ENCODE data around the gene SUGP2. TPM values are rescaled to one million over a fixed set of nuclear protein-coding genes. Genes with fewer than 3 reads are reported as not detected.

Gene SUGP2
- total and polyA plus RNA-seq, 2 experiments from 2014 or later: 102 to 109 TPM

DNA sequence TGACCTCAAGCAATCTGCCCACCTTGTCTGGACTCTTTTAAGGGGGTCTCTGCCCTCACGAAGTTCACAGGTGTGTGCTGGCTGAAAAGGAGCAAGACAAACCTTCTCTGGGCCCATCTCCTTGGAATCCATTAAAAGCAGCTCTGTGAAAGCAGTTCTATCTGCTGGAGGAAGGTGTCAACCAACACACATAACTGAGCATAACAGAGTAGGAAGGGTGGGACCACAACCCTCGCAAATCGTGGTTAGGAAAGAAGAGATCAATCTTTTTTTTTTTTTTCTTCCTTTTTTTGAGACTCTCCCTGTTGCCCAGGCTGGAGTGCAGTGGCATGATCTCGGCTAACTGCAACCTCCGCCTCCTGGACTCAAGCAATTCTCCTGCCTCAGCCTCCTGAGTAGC, 1.4 kb downstream of the SUGP2 start:
- H3K27me3 Mint-ChIP-seq (ENCODE audit: insufficient read depth, low read depth, poor library complexity): peaks cover 16% of the 10 kb centered on the region
- Histone ChIP-seq H3K36me3 (ENCODE audit: insufficient read depth) (peaks cover 39% of the 10 kb centered on the region), H4K20me1 (replicated peaks; ENCODE audit: insufficient read depth) (peaks cover 56% of the 10 kb centered on the region), H3K79me2 (replicated peaks; ENCODE audit: insufficient read depth) (peaks cover 69% of the 10 kb centered on the region), H3K4me1 (ENCODE audit: insufficient read depth) (peaks cover 12% of the 10 kb centered on the region; the same call in 1 of the 2 replicates), H3K4me2 (peak overlapping the region; percentile 99; the same call in 1 of the 2 replicates), H3K9me2 (ENCODE audit: insufficient read depth) (no peaks in the 10 kb centered on the region), H3K27me3 (ENCODE audit: insufficient read depth) (no peaks in the 10 kb centered on the region), H3K4me3 (peak overlapping the region; percentile 91), H3K27ac (ENCODE audit: low read depth) (peak overlapping the region; percentile 48; the same call in 1 of the 2 replicates), H2AFZ (no peak overlapping the region), H3F3A (replicated peaks; ENCODE audit: low read depth) (peaks cover 22% of the 10 kb centered on the region)
- peak overlapping the region; percentile 85 for H3K27ac Mint-ChIP-seq
- DNase-seq (ENCODE audit: low spot score) (no peak), ATAC-seq (no peak)
- peaks cover 63% of the 10 kb centered on the region for H3K36me3 Mint-ChIP-seq (ENCODE audit: low read depth)
- peaks cover 14% of the 10 kb centered on the region for H3K4me1 Mint-ChIP-seq
- TF ChIP-seq CREB1 (CRISPR knock-in tag; IDR thresholded peaks at IDR 0.05; ENCODE audit: low read depth): no peak
- no peak for TF ChIP-seq ETS1 (IDR thresholded peaks at IDR 0.05)
- TF ChIP-seq NANOG (IDR thresholded peaks at IDR 0.05; ENCODE audit: borderline replicate concordance): no peak
- no peak for TF ChIP-seq POLR2AphosphoS5 (IDR thresholded peaks at IDR 0.05; ENCODE audit: low read depth)
- no peak for TF ChIP-seq JUNB (IDR thresholded peaks at IDR 0.05; ENCODE audit: unreplicated experiment)
- no peak for TF ChIP-seq ZNF114 (CRISPR knock-in tag; IDR thresholded peaks at IDR 0.05)
- no peak for TF ChIP-seq ZNF331 (CRISPR knock-in tag; IDR thresholded peaks at IDR 0.05; ENCODE audit: low read depth)
- TF ChIP-seq EZH2 (IDR thresholded peaks at IDR 0.05; ENCODE audit: low read depth, unreplicated experiment): no peak
- TF ChIP-seq STAT1 (IDR thresholded peaks at IDR 0.05; ENCODE audit: unreplicated experiment): no peak
- no peak for TF ChIP-seq ZNF462 (CRISPR knock-in tag; IDR thresholded peaks at IDR 0.05)
- TF ChIP-seq REST (IDR thresholded peaks at IDR 0.05; ENCODE audit: unreplicated experiment): no peak
- peak overlapping the region; percentile 90 for H3K4me3 Mint-ChIP-seq
- H3K9me3 Mint-ChIP-seq: peaks cover 5% of the 10 kb centered on the region

Data from GM23338 (cell line).